Thyroid gland (tissue), 4 donors: ENCODE measurements around the gene XPO4.

ENCODE experiments used
- POLR2A ChIP-seq, 2 donors: fragments of 450-650 bp; IDR thresholded peaks; one replicate each; pipeline ENCODE4 v1.6.1; 2017; ENCODE audit warnings: antibody characterized with exemption in 2 of 2, mild to moderate bottlenecking in 2 of 2, moderate library complexity in 1 of 2
- TF ChIP-seq, protein P1 (sequence below), 6 experiments: fragments of 200-600 bp in 3 of 6; fragments of 450-650 bp in 3 of 6; sonication (generic) in 3 of 6; IDR thresholded peaks; one replicate each; pipeline ENCODE4 v1.5.1; 2016 to 2019; ENCODE audit warnings: antibody characterized with exemption in 6 of 6, mild to moderate bottlenecking in 2 of 6, inconsistent platforms in 1 of 6, moderate library complexity in 1 of 6

DNA sequence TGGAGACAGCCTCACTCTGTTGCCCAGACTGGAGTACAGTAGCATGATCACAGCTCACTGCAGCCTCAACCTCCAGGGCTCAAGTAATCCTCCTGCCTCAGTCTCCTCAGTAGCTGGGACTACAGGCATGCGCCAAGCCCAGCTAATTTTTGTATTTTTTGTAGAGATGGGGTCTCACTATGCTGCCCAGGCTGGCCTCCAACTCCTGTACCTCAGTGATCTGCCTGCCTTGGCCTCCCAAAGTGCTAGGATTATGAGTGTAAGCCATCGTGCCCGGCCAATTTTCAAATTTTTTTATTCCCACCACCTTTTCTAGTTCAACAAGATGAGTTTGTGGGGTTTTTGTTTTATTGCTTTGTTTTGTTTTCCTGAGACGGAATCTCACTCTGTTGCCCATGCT is 31.7 kb downstream of the XPO4 start:
- TF ChIP-seq, protein P1, sequence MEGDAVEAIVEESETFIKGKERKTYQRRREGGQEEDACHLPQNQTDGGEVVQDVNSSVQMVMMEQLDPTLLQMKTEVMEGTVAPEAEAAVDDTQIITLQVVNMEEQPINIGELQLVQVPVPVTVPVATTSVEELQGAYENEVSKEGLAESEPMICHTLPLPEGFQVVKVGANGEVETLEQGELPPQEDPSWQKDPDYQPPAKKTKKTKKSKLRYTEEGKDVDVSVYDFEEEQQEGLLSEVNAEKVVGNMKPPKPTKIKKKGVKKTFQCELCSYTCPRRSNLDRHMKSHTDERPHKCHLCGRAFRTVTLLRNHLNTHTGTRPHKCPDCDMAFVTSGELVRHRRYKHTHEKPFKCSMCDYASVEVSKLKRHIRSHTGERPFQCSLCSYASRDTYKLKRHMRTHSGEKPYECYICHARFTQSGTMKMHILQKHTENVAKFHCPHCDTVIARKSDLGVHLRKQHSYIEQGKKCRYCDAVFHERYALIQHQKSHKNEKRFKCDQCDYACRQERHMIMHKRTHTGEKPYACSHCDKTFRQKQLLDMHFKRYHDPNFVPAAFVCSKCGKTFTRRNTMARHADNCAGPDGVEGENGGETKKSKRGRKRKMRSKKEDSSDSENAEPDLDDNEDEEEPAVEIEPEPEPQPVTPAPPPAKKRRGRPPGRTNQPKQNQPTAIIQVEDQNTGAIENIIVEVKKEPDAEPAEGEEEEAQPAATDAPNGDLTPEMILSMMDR (IDR thresholded peaks at IDR 0.05): no peak
- no peak for TF ChIP-seq POLR2A (IDR thresholded peaks at IDR 0.05)
